GM12873 (cell line): ENCODE results near the gene CENPK.

Experiments used
- TF ChIP-seq, protein P1 (sequence below): IDR thresholded peaks from 2 replicates; pipeline ENCODE4 v1.5.1; 2012; ENCODE audit warnings: low read depth, mild to moderate bottlenecking, moderate library complexity, low read length, control low read depth; ENCODE audit not compliant: insufficient read depth; ENCODE audit errors: missing control alignments

The CENPK gene

DNA sequence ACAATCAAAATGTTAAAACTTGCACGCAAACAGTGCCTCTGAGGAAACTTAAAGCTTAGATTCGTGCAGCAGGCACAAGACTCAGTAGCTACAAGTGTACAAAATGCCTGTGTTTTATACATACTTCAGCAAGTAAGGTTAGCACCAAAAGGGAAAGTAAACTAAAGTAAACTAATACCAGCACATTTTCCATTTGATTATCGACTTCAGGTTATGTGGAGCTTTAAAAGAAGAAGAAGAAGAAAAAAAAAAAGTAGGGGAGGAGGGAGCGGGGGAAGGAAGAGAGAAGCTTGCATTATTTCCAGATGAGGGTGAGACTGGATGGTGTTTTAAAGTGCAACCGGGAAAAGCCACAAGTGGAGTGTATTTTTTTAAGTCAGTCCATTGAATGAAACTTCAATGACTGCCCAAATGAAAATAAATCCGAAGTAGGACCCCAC, 80.7 kb downstream of the CENPK start:
- TF ChIP-seq, protein P1, sequence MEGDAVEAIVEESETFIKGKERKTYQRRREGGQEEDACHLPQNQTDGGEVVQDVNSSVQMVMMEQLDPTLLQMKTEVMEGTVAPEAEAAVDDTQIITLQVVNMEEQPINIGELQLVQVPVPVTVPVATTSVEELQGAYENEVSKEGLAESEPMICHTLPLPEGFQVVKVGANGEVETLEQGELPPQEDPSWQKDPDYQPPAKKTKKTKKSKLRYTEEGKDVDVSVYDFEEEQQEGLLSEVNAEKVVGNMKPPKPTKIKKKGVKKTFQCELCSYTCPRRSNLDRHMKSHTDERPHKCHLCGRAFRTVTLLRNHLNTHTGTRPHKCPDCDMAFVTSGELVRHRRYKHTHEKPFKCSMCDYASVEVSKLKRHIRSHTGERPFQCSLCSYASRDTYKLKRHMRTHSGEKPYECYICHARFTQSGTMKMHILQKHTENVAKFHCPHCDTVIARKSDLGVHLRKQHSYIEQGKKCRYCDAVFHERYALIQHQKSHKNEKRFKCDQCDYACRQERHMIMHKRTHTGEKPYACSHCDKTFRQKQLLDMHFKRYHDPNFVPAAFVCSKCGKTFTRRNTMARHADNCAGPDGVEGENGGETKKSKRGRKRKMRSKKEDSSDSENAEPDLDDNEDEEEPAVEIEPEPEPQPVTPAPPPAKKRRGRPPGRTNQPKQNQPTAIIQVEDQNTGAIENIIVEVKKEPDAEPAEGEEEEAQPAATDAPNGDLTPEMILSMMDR: no peak

DNA sequence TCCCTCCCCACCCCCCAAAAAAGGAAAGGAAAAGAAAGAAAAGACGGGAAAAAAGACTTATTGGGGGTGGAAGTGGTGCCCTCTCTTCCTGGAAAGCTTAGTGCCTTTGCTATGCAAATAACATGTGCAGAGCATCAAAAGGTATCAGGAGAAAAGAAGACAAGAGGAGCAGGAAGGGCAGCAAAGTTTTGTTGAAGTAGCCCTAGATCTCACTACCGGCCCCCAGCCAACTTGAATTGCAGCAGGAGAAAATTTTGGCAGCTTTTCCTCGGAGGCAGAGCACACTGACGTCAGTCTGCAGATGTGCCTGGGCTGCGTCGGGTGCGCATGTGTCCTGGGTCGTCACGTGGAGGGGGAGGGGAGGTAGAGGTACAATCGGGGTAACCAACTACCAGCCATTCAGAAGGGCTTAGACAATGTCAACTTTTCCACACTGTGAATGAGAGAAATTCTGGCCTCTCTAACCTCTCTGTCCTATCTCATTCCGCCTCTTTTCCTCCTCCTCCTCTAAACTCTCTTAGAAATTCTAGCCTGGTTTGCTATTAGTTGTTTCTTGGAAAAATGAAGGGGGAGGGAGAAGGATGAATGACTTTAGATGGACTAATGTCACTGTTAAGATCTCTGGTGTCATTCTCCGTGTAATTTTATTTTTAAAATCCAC, 81.2 kb downstream of the CENPK start, which contains the start of gene ADAMTS6:
ADAMTS6 (minus strand) TSS at position 286 of the 661 bp plus-strand sequence. CDS start 8,247 bp downstream, outside the sequence.
- TF ChIP-seq, protein P1: no peak

DNA sequence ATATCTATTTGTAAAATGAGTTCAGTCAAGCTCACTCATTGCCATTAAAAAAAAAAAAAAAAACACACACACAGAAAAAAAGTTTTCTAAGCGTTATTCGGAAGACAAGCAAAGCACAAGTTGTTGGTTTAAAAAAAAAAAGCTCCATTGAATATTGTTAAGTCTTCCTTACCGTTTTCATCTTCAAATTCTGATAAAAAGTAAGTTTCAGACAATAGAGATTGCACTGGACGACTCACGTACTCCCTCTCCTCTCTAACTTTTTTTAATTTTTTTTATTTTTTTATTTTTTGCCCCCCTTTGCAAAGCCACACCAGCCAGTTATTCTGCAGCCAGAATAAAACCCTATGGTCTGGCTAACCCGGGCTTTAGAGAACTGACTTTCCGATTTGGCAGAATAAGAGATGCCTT, 81.8 kb downstream of the CENPK start:
- TF ChIP-seq, protein P1: no peak

DNA sequence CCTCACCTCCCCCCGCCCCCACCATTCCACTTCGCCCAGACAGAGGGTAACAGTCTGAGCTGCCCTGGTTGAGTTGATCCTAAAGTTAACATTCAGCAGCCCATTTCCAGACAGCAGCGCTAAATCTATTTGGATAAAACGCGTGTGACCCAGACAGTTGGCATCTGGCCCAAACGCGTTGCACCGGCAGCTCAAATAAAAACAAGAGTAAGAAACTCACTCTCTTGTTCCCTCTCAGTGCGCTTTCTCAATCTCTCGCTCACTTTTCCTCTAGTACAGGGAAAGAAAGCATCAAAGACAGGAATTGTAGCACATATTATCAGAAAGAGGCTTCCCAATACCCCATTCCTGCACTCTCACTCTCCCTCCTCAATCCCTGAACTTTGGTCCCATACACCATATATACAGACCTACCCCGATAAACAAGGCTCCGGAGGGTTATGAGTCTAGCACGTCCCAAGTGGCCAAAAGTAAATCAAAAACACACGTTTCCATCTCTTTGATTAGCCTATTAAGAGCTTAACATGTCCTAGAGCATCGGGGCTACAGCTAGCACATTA, 82.6 kb downstream of the CENPK start:
- TF ChIP-seq, protein P1: no peak

DNA sequence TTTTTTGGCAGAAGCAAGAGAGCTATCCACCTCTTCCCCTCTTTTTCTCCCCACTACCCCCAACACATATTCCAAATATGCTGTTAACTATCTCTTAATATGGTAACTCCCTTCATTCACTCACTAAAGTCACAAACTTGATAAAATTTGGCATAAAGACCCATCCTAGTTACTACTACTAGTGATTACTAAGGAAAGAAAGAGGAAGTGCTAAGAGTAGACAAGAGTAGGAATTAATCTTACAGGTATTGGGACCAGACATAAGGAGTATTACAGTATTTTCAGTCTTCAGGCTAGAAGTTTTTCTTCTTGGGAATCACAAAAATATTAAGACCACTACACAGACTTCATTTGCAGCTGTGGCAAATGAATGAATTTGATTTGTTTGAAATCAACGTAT, 83.4 kb downstream of the CENPK start:
- TF ChIP-seq, protein P1: no peak

DNA sequence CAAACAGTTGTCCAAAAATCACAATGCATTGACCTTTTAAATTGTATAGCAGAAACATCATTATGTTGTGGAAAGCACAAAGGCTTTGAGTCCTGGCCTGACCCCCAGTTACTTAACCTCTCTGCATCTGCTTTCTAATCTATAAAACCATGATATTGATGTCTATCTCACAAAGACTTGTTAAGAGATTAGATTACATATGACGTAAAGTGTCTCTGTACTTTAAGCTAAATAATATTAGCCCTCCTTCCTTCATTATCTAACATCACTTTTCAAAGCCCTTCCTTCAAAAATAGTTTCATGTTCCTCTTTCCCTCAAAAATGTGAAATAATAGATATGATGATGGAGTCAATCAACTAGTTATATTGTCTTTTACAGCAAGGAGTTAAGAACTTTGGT, 84.6 kb downstream of the CENPK start:
- TF ChIP-seq, protein P1: no peak

- TF ChIP-seq, protein P1: no peak
Measured at GRCh38 chr5:65475895-65476294, 87.1 kb downstream of the CENPK start.
